Daoy (cell line): ENCODE data around the gene SLC13A3. TPM values are rescaled to one million over a fixed set of nuclear protein-coding genes. Genes with fewer than 3 reads are reported as not detected.

Experiments used
- DNase-seq: peaks from one replicate; pipeline ENCODE4 v3.0.0-alpha.2; 2015; ENCODE audit warnings: low read depth
- total RNA-seq: library from RNA; depleted of rRNA; stranded (reverse); fragments of >200 nt; shearing (Covaris generic); gene quantifications from 2 replicates; pipeline ENCODE4 v1.2.3, GENCODE V29; 2014

Gene SLC13A3
- total RNA-seq, 1 experiment from 2014 or later, result 0.11 TPM

- peak; percentile 8 for DNase-seq
These were observed 1.4 kb upstream of the SLC13A3 start for GRCh38 chr20:46652699-46653098.

GRCh38 chr20:46650575-46651090 lies 626 bp downstream of the SLC13A3 start:
- no peak for DNase-seq

- DNase-seq, result no peak
These were observed 1.2 kb downstream of the SLC13A3 start for GRCh38 chr20:46649965-46650542.

DNA sequence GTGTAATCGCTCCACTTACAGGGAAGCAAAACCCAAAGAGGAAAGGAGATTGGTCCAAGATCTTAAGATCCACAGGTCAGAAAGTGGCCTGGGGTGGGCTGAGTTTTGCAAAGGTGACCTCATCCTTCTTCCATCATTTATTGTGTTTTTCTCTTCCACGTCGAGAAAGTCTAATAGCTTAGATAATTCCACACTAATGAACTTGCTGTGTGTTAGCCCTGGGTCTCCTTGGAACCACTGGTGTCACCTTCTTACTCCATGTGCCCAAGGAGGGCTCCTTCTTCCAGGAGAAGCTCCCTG lies 1.7 kb downstream of the SLC13A3 start:
- no peak for DNase-seq

DNA sequence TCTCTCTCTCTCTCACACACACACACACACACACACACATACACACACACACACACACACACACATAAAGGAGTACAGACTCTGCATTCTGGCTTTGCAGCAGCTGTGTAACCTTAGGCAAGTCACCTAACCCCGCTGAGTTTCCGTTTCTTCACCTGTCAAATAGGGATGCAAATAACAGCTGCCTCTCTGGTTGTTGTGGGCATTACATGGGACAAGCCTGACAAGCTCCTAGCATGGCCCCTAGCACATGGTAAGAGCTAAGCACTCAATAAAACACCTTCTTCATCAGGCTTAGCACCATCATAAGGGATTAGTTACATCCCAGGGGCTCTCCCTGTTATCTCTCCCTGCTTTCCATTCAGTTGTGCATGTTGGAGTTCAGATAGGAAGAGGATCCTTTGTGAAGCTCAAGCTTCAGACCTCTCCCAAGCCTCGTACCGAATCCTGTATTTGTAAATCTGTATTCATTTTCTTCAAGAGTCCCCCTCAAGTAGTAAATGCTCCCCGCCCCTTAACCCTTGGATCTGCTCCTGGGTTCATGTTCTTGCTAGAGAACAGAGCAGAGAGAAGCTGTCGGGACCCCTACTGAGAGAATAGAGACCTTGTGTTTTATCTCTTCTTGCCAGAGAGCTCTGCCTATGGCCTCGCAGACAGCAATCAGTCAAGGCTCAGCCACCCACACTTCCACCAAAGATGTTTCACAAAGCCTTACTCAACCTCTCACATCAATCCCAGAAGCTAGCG lies 2.2 kb downstream of the SLC13A3 start:
- DNase-seq, result no peak

DNA sequence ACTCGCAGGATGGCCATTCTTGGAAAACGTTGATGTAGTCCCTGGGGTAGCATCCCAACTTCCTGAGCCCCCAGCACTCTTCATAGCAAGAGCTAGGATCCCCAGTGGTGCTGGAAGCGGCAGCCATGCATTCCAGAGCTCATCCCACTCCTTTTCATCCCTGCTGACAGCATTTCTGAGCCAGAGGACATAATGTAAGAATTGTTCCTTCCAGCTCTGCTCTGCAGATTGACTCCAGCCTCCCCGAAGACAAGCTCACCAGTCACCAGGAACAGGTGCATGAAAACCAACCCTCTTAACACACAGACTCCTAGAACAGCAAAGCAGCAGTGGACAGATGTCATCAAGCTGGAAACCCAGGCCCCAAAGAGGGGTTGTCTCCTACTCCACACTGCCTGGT lies 3.8 kb downstream of the SLC13A3 start:
- no peak for DNase-seq

DNA sequence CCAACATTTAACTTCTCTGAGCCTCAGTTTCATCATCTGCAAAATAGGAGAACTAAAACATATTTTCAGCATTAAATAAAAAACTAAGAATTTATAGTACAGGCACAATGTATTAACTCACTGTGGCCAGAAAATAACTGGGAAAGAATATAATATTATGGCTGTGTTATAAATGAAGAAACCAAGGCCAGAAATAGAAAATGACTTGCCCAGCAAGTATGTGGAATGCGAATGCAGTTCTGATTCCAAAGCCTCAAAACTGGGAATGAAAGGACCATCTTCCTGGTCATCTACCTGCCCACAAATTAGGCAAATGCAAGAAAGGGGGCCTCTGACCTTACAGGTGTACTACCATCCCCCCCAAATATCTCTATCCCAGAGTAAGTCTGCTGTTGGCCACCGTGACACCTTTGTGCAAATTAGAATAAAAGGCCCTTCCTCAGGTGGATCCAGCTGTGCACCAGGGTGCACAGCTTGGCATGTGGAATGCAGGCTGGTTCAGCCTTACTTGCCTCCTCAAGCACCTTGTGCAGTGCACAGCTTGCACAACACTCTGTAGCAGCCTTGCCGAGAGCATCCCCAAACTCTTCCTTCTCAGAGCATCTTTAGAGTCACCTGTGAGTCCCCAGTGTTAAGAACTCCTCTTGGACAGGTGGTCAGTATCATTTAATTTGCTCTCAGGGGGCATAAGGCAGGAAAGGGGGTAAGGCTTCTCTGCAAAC lies 4.4 kb downstream of the SLC13A3 start:
- no peak for DNase-seq

DNA sequence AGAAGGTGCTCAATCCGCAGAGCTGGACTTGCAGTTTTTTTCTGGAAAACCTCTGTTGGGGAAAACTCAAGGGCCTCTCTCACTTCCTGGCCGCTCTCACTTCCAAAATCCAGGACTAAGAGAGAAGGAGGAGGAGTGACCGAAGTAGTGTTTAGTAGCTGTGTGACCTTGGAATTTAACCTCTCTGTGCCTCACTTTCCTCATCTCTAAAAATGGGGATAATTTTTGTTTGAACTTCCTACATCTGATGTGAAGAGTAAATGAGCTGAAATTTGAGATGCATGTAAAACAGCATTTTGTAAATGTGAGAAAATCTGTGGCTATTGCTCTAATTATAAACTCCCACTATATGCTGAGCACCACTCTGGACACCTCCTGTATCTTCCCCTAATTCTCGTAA lies 5.1 kb downstream of the SLC13A3 start:
- DNase-seq, result no peak

DNA sequence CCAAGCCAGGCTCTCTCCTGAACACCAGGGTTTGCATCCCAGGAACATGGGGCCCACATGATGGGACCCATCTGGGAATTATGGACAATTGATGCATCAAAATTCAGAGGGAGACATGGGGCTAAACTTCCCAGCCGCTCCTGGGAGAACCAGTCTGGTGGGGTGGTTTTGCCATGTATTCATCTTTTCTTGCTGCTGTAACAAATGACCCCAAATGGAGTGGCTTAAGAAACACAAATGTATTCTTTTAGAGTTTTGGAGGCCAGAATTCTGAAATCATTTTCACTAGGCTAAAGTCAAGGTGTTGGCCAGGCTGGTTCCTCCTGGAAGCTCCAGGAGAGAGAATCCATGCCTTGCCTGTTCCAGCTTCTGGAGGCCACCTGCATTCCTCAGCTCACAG lies 6.5 kb downstream of the SLC13A3 start:
- no peak for DNase-seq

GRCh38 chr20:46644160-46644559 lies 7.1 kb downstream of the SLC13A3 start:
- DNase-seq, result no peak

- DNase-seq, result no peak
These were observed 8.3 kb downstream of the SLC13A3 start for GRCh38 chr20:46642969-46643343.

DNA sequence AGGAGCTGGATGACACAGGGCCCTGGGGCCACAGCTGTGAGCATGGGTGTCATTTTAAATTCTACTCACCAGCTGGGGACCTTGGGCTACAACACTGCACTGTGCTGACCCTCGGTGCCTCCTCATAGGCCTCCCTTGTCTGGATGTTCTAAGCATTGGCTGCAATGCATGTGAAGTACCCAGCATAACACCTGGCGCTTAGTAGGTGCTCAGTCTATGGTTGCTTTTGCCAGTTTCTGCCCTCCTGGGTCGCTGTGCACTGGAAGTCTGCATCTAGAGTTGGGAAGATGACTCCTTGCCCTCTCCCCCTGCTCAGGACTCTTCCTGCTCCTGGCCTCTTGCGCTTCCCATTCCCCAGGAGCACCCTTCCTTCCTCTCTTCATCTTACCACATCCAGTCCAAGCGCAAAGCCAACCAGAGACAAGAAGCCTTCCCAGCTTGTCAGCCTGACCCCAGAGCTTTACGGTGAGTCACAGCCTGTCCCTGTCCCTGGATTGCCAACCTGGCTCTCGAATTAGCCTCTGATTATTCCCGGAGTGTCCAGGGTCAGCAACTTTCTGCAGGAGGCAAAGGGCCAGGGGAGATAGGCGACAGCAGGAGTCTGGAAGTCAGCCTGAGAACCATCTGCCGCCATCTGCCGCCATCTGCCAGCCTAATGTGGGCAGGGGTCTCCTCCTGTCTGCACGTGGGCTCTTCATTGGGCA lies 8.8 kb downstream of the SLC13A3 start:
- DNase-seq, result no peak

- DNase-seq, result no peak
These were observed 9.8 kb downstream of the SLC13A3 start for GRCh38 chr20:46641424-46641823.

GRCh38 chr20:46640536-46641311 lies 10.5 kb downstream of the SLC13A3 start:
- no peak for DNase-seq

- no peak for DNase-seq
These were observed 11.2 kb downstream of the SLC13A3 start for GRCh38 chr20:46640044-46640443.

DNA sequence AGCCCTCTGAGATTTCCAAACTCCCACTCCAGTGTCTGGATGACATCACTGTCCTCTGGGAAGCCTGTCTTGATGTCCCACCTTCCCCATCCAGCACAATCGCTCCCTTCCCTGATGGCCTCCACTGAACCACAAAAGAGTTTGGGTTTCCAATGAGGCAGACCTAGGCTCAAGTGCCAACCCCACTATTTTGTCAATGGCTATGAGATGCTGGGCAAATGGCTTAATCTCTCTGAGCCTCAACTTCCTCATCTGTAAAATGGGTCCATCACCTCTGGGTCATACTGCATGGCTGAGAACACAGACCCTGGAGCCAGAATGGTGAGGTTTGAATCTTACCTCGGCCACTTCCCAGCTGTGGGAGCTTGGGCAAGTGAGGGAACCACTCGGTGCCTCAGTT lies 11.7 kb downstream of the SLC13A3 start:
- DNase-seq, result no peak

DNA sequence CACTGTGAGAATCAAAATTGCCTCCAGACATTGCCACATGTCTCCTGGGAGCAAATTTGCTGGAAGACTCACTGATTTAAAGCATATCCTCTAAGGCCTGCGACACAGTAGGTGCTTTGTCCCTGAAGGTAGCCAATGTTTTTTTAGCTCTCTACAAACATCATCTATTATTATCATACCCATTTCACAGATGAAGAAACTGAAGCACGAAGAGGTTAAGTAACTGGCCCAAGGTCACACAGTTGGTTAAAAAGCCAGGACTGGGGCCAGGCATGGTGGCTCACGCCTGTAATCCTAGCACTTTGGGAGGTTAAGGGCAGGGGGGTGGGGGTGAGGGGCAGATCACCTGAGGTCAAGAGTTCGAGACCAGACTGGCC lies 12.4 kb downstream of the SLC13A3 start:
- DNase-seq, result no peak

DNA sequence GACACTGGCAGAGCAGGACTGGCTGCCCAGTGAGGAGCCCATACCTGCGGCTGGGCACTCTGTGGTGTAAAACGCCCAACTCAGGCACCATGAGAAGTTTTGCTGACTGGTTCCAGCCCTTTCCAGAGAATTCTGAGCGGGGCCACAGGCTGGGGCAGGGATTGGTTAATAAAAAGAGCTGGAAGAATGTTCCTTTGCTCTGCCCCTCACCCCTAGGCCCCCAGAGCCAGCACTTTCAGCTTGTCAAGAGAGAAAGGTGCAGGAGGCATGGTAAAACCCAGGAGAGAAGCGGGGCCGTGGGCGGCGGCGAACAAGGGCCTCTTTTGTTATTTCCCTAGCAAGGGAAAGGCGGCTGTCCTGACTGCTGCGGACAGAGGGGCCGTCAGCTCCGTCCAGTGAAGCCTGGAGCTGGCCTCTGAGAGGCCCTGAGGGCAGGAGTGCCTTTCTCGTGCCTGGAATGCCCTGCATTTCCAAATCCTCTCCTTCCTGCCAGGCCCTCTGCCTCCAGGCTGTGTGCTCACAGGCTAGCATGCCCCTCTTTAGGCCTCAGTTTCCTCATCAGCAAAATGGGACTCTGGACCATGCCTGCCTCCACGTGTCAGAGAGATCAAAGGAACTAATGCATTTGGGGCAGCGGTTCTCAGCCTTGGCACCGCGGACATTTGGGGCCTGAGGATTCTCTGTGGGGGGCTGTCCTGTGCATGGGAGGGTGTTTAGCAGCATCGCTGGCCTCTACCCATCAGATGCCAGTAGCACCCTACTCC lies 12.9 kb downstream of the SLC13A3 start:
- DNase-seq, result no peak

- DNase-seq, result no peak
These were observed 13.7 kb downstream of the SLC13A3 start for GRCh38 chr20:46637427-46638133.

DNA sequence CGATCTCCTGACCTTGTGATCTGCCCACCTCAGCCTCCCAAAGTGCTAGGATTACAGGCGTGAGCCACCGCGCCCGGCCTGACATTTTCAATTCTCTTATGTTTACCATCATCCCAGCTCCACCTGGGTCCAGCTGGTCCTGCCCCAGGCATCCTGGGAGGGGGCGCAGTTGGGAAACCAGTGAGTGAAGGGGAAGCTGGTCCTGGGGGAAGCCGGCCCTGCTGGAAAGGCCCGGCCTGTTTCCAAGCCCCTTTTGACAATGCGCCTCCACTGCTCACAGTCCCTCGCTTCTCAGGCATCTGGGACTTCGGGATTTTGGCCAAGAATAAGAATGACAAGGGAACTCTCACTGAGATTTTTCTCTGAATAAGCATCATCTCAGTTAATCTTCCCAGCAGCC lies 14.2 kb downstream of the SLC13A3 start:
- DNase-seq, result no peak
